Rectal smooth muscle tissue (tissue), 1 donor: ENCODE results near the gene LASP1.
A peak's percentile ranks its signal among the peaks of the same experiment; 100 is the strongest.
"Not testable (repeated sequence)": the region's sequence is repeated elsewhere in the genome, so short reads cannot be mapped to it uniquely, and the experiment has no call there.

ENCODE experiments used
- H3K27ac ChIP-seq: one replicate; pipeline ENCODE4 v1.7.0; 2013; ENCODE audit warnings: low read depth, low read length, inconsistent platforms
- H3K27me3 ChIP-seq: one replicate; pipeline ENCODE4 v1.7.0; 2013; ENCODE audit warnings: low read length; ENCODE audit not compliant: control insufficient read depth, insufficient read depth
- H3K36me3 ChIP-seq: one replicate; pipeline ENCODE4 v1.7.0; 2013; ENCODE audit warnings: low read length; ENCODE audit not compliant: control insufficient read depth, insufficient read depth
- H3K4me1 ChIP-seq: one replicate; pipeline ENCODE4 v1.7.0; 2013; ENCODE audit warnings: low read length; ENCODE audit not compliant: control insufficient read depth, insufficient read depth
- H3K4me3 ChIP-seq: one replicate; pipeline ENCODE4 v1.7.0; 2013; ENCODE audit warnings: low read length
- H3K9ac ChIP-seq: one replicate; pipeline ENCODE4 v1.7.0; 2013; ENCODE audit warnings: low read length

LASP1 gene

DNA sequence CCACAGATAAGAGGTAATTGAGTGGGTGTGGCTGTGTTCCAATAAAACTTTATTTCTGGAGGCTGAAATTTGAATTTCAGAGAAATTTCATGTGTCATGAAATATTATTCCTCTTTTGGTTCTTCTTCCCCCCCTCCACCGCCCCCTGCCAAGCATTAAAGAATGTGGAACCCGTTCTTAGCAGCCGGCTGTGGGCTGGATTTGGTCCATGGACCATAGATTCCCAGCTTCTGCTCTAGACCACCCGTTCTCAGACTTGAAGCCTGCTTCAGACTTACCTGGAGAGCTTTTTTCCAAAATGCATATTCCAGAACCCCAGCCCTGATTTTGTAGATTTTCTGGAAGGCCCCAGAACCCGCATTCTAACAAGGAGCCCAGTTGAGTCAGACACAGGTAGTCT, 40.5 kb downstream of the LASP1 start:
- H3K4me1 ChIP-seq, result peaks cover 16% of the 10 kb centered on the region
- H3K4me3 ChIP-seq, result no peak overlapping the region
- H3K36me3 ChIP-seq, result peaks cover 8% of the 10 kb centered on the region
- no peak overlapping the region for H3K27ac ChIP-seq
- no peaks in the 10 kb centered on the region for H3K27me3 ChIP-seq
- no peak overlapping the region for H3K9ac ChIP-seq

DNA sequence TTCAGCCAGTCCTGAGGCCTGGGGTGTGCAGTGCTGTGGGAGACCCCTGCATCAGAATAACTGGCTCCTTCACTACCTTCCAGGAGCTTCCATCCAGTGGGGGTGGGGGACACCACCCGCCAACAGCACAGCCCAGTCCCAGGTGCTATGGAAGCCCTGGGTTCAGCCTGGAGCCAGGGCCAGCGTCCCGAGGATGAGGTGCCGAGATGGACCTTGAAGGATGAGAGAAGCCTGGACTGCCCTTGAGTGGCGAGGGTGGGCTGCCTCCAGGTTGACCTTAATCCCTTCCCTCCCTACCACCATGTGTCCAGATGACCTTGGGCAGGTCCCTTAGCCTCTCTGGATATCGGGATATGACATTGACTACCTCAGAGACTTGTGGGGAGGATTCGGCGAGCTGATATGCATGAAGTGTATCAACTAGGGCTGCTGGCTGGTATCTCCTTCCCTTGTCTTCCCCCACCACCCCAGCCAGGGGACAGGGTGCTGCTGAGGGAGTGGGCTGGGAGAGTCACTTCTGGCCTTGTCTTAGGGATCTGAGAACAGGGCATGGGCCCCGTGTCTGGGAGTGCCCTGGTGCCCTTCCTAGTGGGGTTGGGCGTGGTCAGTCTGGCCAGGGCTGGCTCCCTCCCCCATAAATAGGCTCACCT, 41.3 kb downstream of the LASP1 start:
- Histone ChIP-seq H3K4me1 (peaks cover 16% of the 10 kb centered on the region), H3K4me3 (no peak overlapping the region), H3K9ac (no peak overlapping the region), H3K27ac (no peak overlapping the region), H3K27me3 (no peaks in the 10 kb centered on the region), H3K36me3 (peaks cover 12% of the 10 kb centered on the region)

GRCh38 chr17:38911731-38912081, 41.8 kb downstream of the LASP1 start:
- peak overlapping the region; percentile 71 for H3K27ac ChIP-seq
- peaks cover 12% of the 10 kb centered on the region for H3K36me3 ChIP-seq
- H3K27me3 ChIP-seq, H3K4me3 ChIP-seq, H3K9ac ChIP-seq: not testable (repeated sequence)
- H3K4me1 ChIP-seq, result peaks cover 16% of the 10 kb centered on the region

GRCh38 chr17:38912221-38912813, 42.5 kb downstream of the LASP1 start:
- no peak overlapping the region for H3K4me3 ChIP-seq
- no peaks in the 10 kb centered on the region for H3K27me3 ChIP-seq
- peaks cover 16% of the 10 kb centered on the region for H3K4me1 ChIP-seq
- H3K36me3 ChIP-seq, result peaks cover 16% of the 10 kb centered on the region
- peak overlapping the region; percentile 71 for H3K27ac ChIP-seq
- no peak overlapping the region for H3K9ac ChIP-seq

DNA sequence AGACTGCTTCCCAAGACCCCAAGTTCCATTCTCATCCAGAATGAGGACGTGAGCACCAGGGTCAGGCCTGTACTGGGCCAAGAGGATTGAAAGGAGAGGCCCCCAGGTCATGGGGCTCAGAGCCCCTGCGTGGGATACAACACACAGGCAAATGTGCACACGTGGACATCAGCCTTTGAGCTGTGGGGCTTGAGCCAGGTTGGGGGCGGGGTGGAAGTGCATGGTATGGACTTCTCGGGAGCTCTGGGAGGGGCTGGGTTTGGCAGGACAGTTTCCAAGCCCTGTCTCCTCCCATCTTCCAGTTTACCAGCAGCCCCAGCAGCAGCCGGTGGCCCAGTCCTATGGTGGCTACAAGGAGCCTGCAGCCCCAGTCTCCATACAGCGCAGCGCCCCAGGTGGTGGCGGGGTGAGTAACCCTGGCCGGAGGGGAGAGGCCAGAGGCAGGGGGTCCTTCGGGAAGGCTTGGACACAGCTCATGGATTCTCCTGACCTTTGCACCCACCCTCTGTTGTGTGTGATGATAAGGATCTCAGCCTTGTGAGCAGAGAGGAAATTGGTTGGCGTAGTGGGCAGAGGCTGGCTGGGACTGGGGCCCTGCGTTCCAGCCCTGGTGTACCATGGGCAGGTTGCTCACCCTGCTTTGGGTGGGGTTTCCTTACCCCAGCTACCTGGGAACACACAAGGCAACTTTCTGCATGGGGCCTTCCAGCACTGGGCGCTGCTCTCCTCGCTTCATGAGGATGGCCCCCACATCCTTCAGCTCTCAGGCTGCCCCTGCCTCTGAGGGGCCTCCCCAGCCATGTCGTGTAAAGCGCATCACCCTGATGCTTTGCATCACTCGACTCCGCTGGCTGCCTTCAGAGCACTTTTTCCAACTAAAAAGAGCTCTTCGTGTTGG, 45.1 kb downstream of the LASP1 start:
- H3K27ac ChIP-seq, result no peak overlapping the region
- no peak overlapping the region for H3K9ac ChIP-seq
- H3K36me3 ChIP-seq, result peaks cover 32% of the 10 kb centered on the region
- H3K4me3 ChIP-seq, result no peak overlapping the region
- peaks cover 17% of the 10 kb centered on the region for H3K4me1 ChIP-seq
- no peaks in the 10 kb centered on the region for H3K27me3 ChIP-seq

GRCh38 chr17:38915639-38915995, 45.8 kb downstream of the LASP1 start:
- H3K4me3 ChIP-seq, result no peak overlapping the region
- H3K9ac ChIP-seq, result no peak overlapping the region
- peaks cover 23% of the 10 kb centered on the region for H3K4me1 ChIP-seq
- no peaks in the 10 kb centered on the region for H3K27me3 ChIP-seq
- H3K27ac ChIP-seq, result no peak overlapping the region
- peaks cover 32% of the 10 kb centered on the region for H3K36me3 ChIP-seq

GRCh38 chr17:38916771-38917170, 46.9 kb downstream of the LASP1 start:
- Histone ChIP-seq H3K27me3 (no peaks in the 10 kb centered on the region), H3K4me1 (peaks cover 29% of the 10 kb centered on the region), H3K4me3 (no peak overlapping the region), H3K27ac (no peak overlapping the region), H3K9ac (no peak overlapping the region), H3K36me3 (peaks cover 32% of the 10 kb centered on the region)

GRCh38 chr17:38917259-38917658, 47.4 kb downstream of the LASP1 start:
- no peaks in the 10 kb centered on the region for H3K27me3 ChIP-seq
- H3K36me3 ChIP-seq, result peaks cover 32% of the 10 kb centered on the region
- peaks cover 29% of the 10 kb centered on the region for H3K4me1 ChIP-seq
- no peak overlapping the region for H3K27ac ChIP-seq
- no peak overlapping the region for H3K4me3 ChIP-seq
- H3K9ac ChIP-seq, result no peak overlapping the region

DNA sequence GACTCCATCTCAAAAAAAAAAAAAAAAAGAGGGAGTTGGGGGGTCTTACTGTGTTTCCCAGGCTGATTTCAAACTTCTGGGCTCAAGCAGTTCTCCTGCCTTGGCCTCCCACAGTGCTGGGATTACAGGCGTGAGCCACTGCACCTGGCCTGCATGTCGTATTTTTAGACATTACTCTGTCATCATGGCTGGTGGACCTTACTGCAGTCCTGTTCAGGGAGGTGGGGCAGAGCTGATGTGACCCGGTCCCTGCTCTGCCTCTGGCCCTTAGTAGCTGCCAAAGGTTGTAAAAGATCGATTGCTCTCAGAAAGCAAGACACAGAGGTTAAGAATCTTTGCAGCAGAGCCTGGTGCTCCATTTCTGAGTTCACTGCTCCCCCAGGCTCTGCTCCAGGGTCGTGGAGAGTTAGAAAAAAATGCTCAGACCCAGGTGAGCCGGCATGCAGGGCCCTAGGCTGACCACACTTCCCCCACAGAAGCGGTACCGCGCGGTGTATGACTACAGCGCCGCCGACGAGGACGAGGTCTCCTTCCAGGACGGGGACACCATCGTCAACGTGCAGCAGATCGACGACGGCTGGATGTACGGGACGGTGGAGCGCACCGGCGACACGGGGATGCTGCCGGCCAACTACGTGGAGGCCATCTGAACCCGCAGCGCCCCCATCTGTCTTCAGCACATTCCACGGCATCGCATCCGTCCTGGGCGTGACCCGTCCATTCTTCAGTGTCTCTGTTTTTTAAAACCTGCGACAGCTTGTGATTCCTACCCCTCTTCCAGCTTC, 48.5 kb downstream of the LASP1 start:
- Histone ChIP-seq H3K27me3 (no peaks in the 10 kb centered on the region), H3K9ac (no peak overlapping the region), H3K36me3 (peaks cover 32% of the 10 kb centered on the region), H3K4me3 (no peak overlapping the region), H3K4me1 (peaks cover 29% of the 10 kb centered on the region), H3K27ac (no peak overlapping the region)

- Histone ChIP-seq H3K9ac (no peak overlapping the region), H3K36me3 (peaks cover 32% of the 10 kb centered on the region), H3K27ac (no peak overlapping the region), H3K4me3 (no peak overlapping the region), H3K27me3 (no peaks in the 10 kb centered on the region), H3K4me1 (peaks cover 29% of the 10 kb centered on the region)
Measured at GRCh38 chr17:38918916-38919315, 49.1 kb downstream of the LASP1 start.

GRCh38 chr17:38919316-38920078, 49.6 kb downstream of the LASP1 start:
- no peak overlapping the region for H3K27ac ChIP-seq
- no peak overlapping the region for H3K9ac ChIP-seq
- peaks cover 30% of the 10 kb centered on the region for H3K36me3 ChIP-seq
- peaks cover 29% of the 10 kb centered on the region for H3K4me1 ChIP-seq
- no peak overlapping the region for H3K4me3 ChIP-seq
- no peaks in the 10 kb centered on the region for H3K27me3 ChIP-seq
